HL-60 (cell line): Measurements from ENCODE around the gene STK32B.

Source experiments
- DNase-seq, 2 experiments: peaks; one replicate each; pipeline ENCODE4 v3.0.0-alpha.2; 2010 to 2020; ENCODE audit warnings: low read depth in 1 of 2, low spot score in 1 of 2
- H3K27ac ChIP-seq: fragments of 250-450 bp; sonication (Bioruptor Pico); replicated peaks from 2 replicates; pipeline ENCODE4 v1.5.1; 2020; ENCODE audit warnings: mild to moderate bottlenecking, moderate library complexity
- H3K27me3 ChIP-seq: fragments of 250-450 bp; sonication (Bioruptor Pico); 2 replicates; pipeline ENCODE4 v1.5.1; 2021; ENCODE audit warnings: mild to moderate bottlenecking, moderate library complexity; ENCODE audit not compliant: insufficient read depth, poor library complexity, severe bottlenecking
- H3K4me3 ChIP-seq: replicated peaks from 2 replicates; pipeline ENCODE4 v1.5.1; 2011; ENCODE audit warnings: mild to moderate bottlenecking, control low read depth, low read length; ENCODE audit not compliant: insufficient read depth
- GABPA ChIP-seq: IDR thresholded peaks from 2 replicates; pipeline ENCODE4 v1.6.1; 2012; ENCODE audit warnings: low read depth
- POLR2AphosphoS5 ChIP-seq: IDR thresholded peaks from 2 replicates; pipeline ENCODE4 v1.6.1; 2012; ENCODE audit warnings: low read depth
- SPI1 ChIP-seq: IDR thresholded peaks from 2 replicates; pipeline ENCODE4 v1.6.1; 2012; ENCODE audit warnings: low read depth, mild to moderate bottlenecking, borderline replicate concordance
- TF ChIP-seq, protein P1 (sequence below): IDR thresholded peaks from one replicate; pipeline ENCODE4 v1.5.1; 2011; ENCODE audit warnings: low read length, control low read depth, inconsistent platforms; ENCODE audit not compliant: insufficient read depth
- TF ChIP-seq, protein P2 (sequence below): IDR thresholded peaks from 2 replicates; pipeline ENCODE4 v1.6.1; 2012; ENCODE audit warnings: low read depth; ENCODE audit not compliant: insufficient replicate concordance

STK32B gene

DNA sequence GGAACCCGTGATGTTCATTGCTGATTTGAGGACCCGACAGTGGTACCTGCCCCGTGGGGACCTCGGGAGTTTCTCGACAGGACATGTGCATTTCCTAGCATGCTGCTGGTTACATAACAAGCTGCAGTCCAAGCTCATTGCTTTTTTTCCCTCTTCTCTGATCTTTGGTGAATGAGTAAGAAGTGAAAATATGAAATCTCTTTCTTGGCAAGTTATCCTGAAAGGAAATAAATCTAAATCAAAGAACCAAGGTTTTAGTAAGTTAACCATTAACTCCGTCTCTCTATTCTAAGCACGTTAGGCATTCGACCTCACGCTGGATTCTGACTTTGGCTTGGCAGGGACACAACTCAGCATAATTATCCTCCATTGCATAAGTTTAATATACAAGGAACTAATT, 86.6 kb downstream of the STK32B start:
- Histone ChIP-seq H3K27ac (no peak overlapping the region), H3K4me3 (no peak overlapping the region), H3K27me3 (no peaks in the 10 kb centered on the region)
- TF ChIP-seq GABPA (no peak), SPI1 (no peak), POLR2AphosphoS5 (no peak)
- TF ChIP-seq, protein P1, sequence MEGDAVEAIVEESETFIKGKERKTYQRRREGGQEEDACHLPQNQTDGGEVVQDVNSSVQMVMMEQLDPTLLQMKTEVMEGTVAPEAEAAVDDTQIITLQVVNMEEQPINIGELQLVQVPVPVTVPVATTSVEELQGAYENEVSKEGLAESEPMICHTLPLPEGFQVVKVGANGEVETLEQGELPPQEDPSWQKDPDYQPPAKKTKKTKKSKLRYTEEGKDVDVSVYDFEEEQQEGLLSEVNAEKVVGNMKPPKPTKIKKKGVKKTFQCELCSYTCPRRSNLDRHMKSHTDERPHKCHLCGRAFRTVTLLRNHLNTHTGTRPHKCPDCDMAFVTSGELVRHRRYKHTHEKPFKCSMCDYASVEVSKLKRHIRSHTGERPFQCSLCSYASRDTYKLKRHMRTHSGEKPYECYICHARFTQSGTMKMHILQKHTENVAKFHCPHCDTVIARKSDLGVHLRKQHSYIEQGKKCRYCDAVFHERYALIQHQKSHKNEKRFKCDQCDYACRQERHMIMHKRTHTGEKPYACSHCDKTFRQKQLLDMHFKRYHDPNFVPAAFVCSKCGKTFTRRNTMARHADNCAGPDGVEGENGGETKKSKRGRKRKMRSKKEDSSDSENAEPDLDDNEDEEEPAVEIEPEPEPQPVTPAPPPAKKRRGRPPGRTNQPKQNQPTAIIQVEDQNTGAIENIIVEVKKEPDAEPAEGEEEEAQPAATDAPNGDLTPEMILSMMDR = no peak
- TF ChIP-seq, protein P2, sequence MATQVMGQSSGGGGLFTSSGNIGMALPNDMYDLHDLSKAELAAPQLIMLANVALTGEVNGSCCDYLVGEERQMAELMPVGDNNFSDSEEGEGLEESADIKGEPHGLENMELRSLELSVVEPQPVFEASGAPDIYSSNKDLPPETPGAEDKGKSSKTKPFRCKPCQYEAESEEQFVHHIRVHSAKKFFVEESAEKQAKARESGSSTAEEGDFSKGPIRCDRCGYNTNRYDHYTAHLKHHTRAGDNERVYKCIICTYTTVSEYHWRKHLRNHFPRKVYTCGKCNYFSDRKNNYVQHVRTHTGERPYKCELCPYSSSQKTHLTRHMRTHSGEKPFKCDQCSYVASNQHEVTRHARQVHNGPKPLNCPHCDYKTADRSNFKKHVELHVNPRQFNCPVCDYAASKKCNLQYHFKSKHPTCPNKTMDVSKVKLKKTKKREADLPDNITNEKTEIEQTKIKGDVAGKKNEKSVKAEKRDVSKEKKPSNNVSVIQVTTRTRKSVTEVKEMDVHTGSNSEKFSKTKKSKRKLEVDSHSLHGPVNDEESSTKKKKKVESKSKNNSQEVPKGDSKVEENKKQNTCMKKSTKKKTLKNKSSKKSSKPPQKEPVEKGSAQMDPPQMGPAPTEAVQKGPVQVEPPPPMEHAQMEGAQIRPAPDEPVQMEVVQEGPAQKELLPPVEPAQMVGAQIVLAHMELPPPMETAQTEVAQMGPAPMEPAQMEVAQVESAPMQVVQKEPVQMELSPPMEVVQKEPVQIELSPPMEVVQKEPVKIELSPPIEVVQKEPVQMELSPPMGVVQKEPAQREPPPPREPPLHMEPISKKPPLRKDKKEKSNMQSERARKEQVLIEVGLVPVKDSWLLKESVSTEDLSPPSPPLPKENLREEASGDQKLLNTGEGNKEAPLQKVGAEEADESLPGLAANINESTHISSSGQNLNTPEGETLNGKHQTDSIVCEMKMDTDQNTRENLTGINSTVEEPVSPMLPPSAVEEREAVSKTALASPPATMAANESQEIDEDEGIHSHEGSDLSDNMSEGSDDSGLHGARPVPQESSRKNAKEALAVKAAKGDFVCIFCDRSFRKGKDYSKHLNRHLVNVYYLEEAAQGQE = no peak
- no peak for DNase-seq

DNA sequence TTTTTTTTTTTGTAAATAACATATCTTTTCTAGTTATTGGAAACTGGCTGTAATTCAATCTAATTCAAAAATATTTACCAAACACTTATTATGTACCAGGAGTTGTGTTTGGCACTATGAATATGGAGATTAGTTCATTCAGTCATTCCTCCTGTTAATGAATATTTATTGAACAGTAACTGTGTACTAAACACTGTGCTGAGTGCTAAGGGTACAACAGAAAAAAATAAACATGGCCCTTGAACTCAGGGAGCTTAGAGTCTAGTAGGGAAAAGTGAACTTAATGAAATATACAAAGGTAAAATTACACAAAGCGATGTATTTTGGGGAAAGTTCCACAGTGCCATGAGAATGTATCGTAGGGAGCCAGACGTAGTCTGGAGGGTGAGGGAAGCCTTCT, 87.1 kb downstream of the STK32B start:
- no peak overlapping the region for H3K4me3 ChIP-seq
- no peak for TF ChIP-seq SPI1
- TF ChIP-seq, protein P2 = no peak
- TF ChIP-seq, protein P1 = no peak
- no peak for TF ChIP-seq POLR2AphosphoS5
- no peak for TF ChIP-seq GABPA
- H3K27me3 ChIP-seq = no peaks in the 10 kb centered on the region
- no peak overlapping the region for H3K27ac ChIP-seq
- DNase-seq = no peak

DNA sequence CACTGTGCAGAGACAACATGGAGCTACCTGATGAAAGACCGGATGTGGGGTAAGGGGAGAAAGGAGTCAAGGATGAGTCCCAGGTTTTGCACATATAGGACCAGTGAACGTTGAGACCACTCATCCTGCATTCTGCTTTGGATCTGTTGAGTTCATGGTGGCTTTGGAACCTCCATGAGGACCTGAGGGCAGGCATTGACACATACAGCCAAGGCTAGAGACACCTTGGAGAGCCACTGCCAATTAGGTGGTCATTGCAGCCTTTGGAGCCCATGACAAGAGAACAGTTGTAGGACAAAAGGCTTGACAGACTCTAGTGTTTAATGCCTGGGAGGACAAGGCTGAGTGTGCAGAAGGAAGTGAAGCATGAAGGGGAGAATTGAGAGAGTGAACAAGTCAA, 87.9 kb downstream of the STK32B start:
- DNase-seq = no peak
- Histone ChIP-seq H3K27ac (no peak overlapping the region), H3K4me3 (no peak overlapping the region), H3K27me3 (no peaks in the 10 kb centered on the region)
- TF ChIP-seq, protein P1 = no peak
- TF ChIP-seq GABPA (no peak), SPI1 (no peak), POLR2AphosphoS5 (no peak)
- TF ChIP-seq, protein P2 = no peak
